VCaP (cell line): Measurements from ENCODE around the gene ICAM1.

Experiments
- H3K27ac ChIP-seq: fragments of 450-650 bp; 2 replicates; pipeline ENCODE4 v1.5.1; 2017
- CTCF ChIP-seq: fragments of 450-650 bp; conservative IDR thresholded peaks from 2 replicates; pipeline ENCODE4 v1.5.1; 2017; ENCODE audit warnings: mild to moderate bottlenecking, moderate library complexity

The ICAM1 gene

GRCh38 chr19:10334588-10335351 is 63.9 kb downstream of the ICAM1 start:
- no peak for TF ChIP-seq CTCF
- H3K27ac ChIP-seq, result peak overlapping the region; percentile 77

GRCh38 chr19:10335352-10335985 is 64.5 kb downstream of the ICAM1 start:
- no peak overlapping the region for H3K27ac ChIP-seq
- no peak for TF ChIP-seq CTCF
